Prostate gland (tissue), 2 donors: ENCODE results near the gene HIGD2A.

Experiments used
- POLR2A ChIP-seq: fragments of 450-650 bp; IDR thresholded peaks from one replicate; pipeline ENCODE4 v1.6.1; 2016; ENCODE audit warnings: antibody characterized with exemption, mild to moderate bottlenecking
- POLR2AphosphoS5 ChIP-seq: sonication (generic); formaldehyde crosslinking; IDR thresholded peaks from one replicate; pipeline ENCODE4 v1.6.1; 2017; ENCODE audit warnings: antibody characterized with exemption
- TF ChIP-seq, protein P1 (sequence below), 4 experiments: fragments of 200-600 bp in 2 of 4; fragments of 450-650 bp in 2 of 4; sonication (generic) in 2 of 4; IDR thresholded peaks; 1 replicate in 3 of 4; 2 replicates in 1 of 4; pipeline ENCODE4 v1.5.1; 2016 to 2019; ENCODE audit warnings: antibody characterized with exemption in 4 of 4, mild to moderate bottlenecking in 2 of 4, moderate library complexity in 2 of 4

DNA sequence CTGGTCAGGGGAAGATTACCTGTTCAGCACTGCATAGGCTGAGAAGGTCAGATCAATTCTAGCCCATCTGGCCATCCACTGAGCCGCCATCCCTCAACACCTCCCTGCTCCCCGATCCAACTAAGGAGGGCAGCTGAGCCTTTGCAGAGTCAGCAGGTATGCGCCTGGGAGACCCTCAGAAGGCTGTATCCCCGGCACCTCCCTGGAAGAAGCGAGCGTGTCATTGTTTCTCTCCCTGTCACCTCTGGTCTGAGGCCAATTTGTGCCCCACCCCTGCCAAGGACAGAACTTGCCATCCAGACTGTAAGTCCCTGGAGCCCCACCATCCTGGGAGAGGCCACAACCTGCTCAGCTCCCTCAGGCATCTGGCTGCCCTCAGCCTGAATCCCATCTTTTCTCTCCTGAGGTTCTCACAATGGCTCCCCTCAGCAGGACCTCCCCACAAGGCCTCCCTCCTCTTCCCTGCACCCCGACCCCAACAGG, 25.2 kb downstream of the HIGD2A start:
- TF ChIP-seq, protein P1, sequence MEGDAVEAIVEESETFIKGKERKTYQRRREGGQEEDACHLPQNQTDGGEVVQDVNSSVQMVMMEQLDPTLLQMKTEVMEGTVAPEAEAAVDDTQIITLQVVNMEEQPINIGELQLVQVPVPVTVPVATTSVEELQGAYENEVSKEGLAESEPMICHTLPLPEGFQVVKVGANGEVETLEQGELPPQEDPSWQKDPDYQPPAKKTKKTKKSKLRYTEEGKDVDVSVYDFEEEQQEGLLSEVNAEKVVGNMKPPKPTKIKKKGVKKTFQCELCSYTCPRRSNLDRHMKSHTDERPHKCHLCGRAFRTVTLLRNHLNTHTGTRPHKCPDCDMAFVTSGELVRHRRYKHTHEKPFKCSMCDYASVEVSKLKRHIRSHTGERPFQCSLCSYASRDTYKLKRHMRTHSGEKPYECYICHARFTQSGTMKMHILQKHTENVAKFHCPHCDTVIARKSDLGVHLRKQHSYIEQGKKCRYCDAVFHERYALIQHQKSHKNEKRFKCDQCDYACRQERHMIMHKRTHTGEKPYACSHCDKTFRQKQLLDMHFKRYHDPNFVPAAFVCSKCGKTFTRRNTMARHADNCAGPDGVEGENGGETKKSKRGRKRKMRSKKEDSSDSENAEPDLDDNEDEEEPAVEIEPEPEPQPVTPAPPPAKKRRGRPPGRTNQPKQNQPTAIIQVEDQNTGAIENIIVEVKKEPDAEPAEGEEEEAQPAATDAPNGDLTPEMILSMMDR (IDR thresholded peaks at IDR 0.05): no peak
- no peak for TF ChIP-seq POLR2AphosphoS5
- TF ChIP-seq POLR2A: no peak
